ENCODE data around the gene RENBP.
A peak's percentile ranks its signal among the peaks of the same experiment; 100 is the strongest.

RENBP gene

GRCh38 chrX:153974003-153974725 lies 29.7 kb upstream of the RENBP start:
- no peak for DNase-seq (ENCODE audit: low read depth)
- TF ChIP-seq, protein P1, sequence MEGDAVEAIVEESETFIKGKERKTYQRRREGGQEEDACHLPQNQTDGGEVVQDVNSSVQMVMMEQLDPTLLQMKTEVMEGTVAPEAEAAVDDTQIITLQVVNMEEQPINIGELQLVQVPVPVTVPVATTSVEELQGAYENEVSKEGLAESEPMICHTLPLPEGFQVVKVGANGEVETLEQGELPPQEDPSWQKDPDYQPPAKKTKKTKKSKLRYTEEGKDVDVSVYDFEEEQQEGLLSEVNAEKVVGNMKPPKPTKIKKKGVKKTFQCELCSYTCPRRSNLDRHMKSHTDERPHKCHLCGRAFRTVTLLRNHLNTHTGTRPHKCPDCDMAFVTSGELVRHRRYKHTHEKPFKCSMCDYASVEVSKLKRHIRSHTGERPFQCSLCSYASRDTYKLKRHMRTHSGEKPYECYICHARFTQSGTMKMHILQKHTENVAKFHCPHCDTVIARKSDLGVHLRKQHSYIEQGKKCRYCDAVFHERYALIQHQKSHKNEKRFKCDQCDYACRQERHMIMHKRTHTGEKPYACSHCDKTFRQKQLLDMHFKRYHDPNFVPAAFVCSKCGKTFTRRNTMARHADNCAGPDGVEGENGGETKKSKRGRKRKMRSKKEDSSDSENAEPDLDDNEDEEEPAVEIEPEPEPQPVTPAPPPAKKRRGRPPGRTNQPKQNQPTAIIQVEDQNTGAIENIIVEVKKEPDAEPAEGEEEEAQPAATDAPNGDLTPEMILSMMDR (IDR thresholded peaks at IDR 0.05; ENCODE audit: insufficient read depth, low read depth, low read length, missing control alignments) = no peak
- H3K4me3 ChIP-seq (ENCODE audit: low read depth, low read length) = peak overlapping the region; percentile 72

DNA sequence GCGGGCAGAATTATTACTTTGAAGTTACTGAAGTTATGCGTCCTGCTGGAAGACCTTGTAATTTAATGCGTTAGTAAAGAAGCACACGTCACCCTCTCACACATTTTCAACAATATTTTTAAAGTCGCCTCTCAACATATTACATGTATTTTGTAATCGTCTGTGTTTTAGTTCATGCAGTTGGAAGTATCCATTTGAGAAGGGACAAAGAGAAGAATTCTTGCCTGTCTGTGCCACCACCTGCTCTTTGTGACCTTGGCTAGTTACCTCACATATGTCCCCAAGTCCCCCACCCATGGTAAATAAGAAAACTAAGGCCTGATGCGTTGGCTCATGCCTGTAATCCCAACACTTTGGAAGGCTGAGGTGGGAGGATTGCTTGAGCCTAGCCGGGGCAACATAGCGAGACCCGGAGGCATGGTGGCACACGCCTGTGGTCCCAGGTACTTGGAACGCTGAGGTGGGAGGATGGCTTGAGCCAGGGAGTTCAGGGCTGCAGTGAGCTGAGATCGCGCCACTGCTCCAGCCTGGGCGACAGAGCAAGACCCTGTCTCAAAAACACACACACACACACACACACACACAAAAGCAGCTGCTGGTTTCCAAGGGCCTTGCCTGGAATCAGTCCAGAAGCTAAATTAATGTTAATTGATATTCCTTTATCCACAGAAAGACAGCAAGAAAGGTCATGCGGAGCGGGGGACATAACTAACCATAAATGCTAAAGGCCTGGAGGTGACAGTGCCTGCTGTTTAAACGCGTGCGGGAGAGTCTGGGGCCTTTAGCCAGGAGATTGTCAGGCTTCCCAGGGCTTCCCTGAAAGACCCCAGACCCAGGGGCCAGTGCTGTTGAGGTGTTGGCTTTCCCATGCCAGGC lies 28.9 kb upstream of the RENBP start:
- TF ChIP-seq, protein P1 (IDR thresholded peaks at IDR 0.05; ENCODE audit: insufficient read depth, low read depth, low read length, missing control alignments) = no peak
- no peak for DNase-seq (ENCODE audit: low read depth)

DNA sequence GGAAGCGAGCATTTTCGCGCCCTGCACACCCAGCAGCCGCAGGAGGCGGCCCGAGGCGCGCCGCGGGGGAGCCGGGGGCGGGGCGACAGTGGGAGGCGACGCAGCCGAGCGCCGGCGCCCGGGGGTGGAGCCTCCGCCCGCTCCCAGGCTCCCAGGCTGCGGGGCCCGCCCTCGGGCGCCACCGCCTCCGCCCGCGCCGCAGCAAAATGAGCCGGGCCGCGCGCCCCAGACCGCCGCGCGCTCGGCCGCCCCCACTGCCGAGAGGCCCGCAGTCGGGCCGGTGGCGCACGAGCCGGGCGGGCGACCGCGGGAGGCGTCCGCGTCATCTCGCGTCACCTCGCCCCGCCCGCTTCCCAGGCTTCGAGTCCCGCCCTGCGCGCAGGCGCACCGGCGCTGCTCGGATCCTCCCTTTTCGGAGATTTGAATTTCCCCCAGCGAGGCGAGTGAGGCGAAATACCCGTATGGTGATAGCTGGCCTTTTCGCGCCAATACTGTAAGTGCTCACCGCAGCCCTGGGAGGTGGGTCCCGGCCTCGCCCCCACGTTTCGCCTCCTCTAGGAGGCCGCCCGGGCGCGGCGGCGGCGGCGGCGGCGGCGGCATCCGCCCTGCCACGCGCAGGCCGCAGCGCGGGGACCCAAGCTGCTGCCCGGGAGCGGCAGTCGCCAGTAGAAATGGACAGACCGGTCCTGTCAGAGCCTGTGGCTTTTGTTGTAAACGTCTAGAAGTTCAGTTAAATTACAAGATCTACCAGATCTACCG lies 28.1 kb upstream of the RENBP start, which contains the start of gene TMEM187:
TSS of gene TMEM187 (plus strand) at position 387 of the 759 bp plus-strand sequence. CDS start 9,309 bp downstream, outside the sequence.
- TF ChIP-seq, protein P1 (IDR thresholded peaks at IDR 0.05; ENCODE audit: insufficient read depth, low read depth, low read length, missing control alignments) = no peak
- peak within 1 kb of the TSS; percentile 92 for H3K4me3 ChIP-seq (ENCODE audit: low read depth, low read length)
- DNase-seq (ENCODE audit: low read depth) = peak; percentile 95

More for the DNA sequence above, 28.9 kb upstream of the RENBP start:
- H3K4me3 ChIP-seq (ENCODE audit: low read depth, low read length) = peak overlapping the region; percentile 72

GRCh38 chrX:153971450-153972367 lies 27.3 kb upstream of the RENBP start, which contains the start of gene HCFC1:
HCFC1 (minus strand) TSS chrX:153971818; CDS start chrX:153970840, 978 bp downstream.
- peak; percentile 94 for DNase-seq (ENCODE audit: low read depth)
- H3K4me3 ChIP-seq (ENCODE audit: low read depth, low read length) = peak within 1 kb of the TSS; percentile 92
- TF ChIP-seq, protein P1 (IDR thresholded peaks at IDR 0.05; ENCODE audit: insufficient read depth, low read depth, low read length, missing control alignments) = no peak

GRCh38 chrX:153971124-153971449 lies 26.6 kb upstream of the RENBP start:
- peak overlapping the region; percentile 92 for H3K4me3 ChIP-seq (ENCODE audit: low read depth, low read length)
- TF ChIP-seq, protein P1 (IDR thresholded peaks at IDR 0.05; ENCODE audit: insufficient read depth, low read depth, low read length, missing control alignments) = no peak
- DNase-seq (ENCODE audit: low read depth) = peak; percentile 93
